Panc1 (cell line): ENCODE results near the gene PSMA6. TPM values are rescaled to one million over a fixed set of nuclear protein-coding genes. Genes with fewer than 3 reads are reported as not detected.

Source experiments
- ATAC-seq: fragments of 200-7000 bp; cut with Tn5 transposase; 2 replicates; pipeline ENCODE4 v1.9.1; 2020; ENCODE audit warnings: mild to moderate bottlenecking, moderate library complexity
- BruUV-seq: library from RNA; stranded (reverse); fragments of 400-500 nt; replicated peaks from 2 replicates; lab custom pipeline; 2021; lab: Mats Ljungman, UMichigan
- CTCF ChIA-PET: fragments of 300-600 bp; sonication (Branson Sonifier 250); formaldehyde crosslinking; loops from one replicate; lab custom pipeline; 2022; ENCODE audit warnings: antibody characterized with exemption; lab: Charles Lee
- POLR2A ChIA-PET: fragments of 300-600 bp; sonication (Branson Sonifier 250); formaldehyde crosslinking; loops from one replicate; lab custom pipeline; 2022; ENCODE audit warnings: antibody characterized with exemption; lab: Charles Lee
- DNase-seq: peaks from one replicate; pipeline ENCODE4 v3.0.0-alpha.2; 2010; ENCODE audit warnings: low read depth, low spot score
- H3K27ac ChIP-seq: 2 replicates; pipeline ENCODE4 v1.5.1; 2011; ENCODE audit warnings: mild to moderate bottlenecking, low read length, inconsistent platforms
- H3K27me3 ChIP-seq: fragments of 200-500 bp; sonication (Bioruptor generic); 2 replicates; pipeline ENCODE4 v1.6.0; 2014; ENCODE audit warnings: low read length, inconsistent platforms; ENCODE audit not compliant: control insufficient read depth, insufficient read depth
- H3K36me3 ChIP-seq: fragments of 200-500 bp; sonication (Bioruptor generic); 2 replicates; pipeline ENCODE4 v1.5.1; 2014; ENCODE audit warnings: inconsistent platforms, mild to moderate bottlenecking, low read length, moderate library complexity; ENCODE audit not compliant: control insufficient read depth, insufficient read depth
- H3K4me1 ChIP-seq: 2 replicates; pipeline ENCODE4 v1.5.1; 2011; ENCODE audit warnings: inconsistent platforms, mild to moderate bottlenecking, low read length, moderate library complexity; ENCODE audit not compliant: control insufficient read depth, insufficient read depth
- H3K4me3 ChIP-seq, 2 experiments: 2 replicates each; pipeline ENCODE4 v1.5.1; 2011 to 2012; ENCODE audit warnings: low read depth in 2 of 2, low read length in 2 of 2, mild to moderate bottlenecking in 2 of 2, inconsistent platforms in 1 of 2, moderate library complexity in 1 of 2
- H3K9me3 ChIP-seq: fragments of 200-500 bp; sonication (Bioruptor generic); 2 replicates; pipeline ENCODE4 v1.5.1; 2014; ENCODE audit warnings: low read depth, mild to moderate bottlenecking, inconsistent platforms, low read length, moderate library complexity; ENCODE audit not compliant: control insufficient read depth, insufficient read depth
- POLR2AphosphoS5 ChIP-seq: IDR thresholded peaks from 2 replicates; pipeline ENCODE4 v1.6.1; 2012; ENCODE audit warnings: mild to moderate bottlenecking, low read depth, low read length, moderate library complexity
- SIN3A ChIP-seq: IDR thresholded peaks from 2 replicates; pipeline ENCODE4 v1.6.1; 2012; ENCODE audit warnings: low read depth, mild to moderate bottlenecking, low read length, moderate library complexity, borderline replicate concordance; ENCODE audit not compliant: insufficient read depth
- TCF7L2 ChIP-seq: IDR thresholded peaks from 2 replicates; pipeline ENCODE4 v1.6.1; 2011; ENCODE audit warnings: mild to moderate bottlenecking, low read depth, low read length, inconsistent platforms
- in situ Hi-C: cut with HindIII; loops from 2 replicates; pipeline ENCODE4 v1.10.0; 2016; ENCODE audit warnings: low sequenced_read_pairs, low pct_unique_long_range_greater_than_20kb
- intact Hi-C: fragments of 100-400 bp; cut with micrococcal nuclease; formaldehyde crosslinking; loops from one replicate; pipeline ENCODE4 v1.10.0; 2022; ENCODE audit not compliant: unreplicated experiment
- total RNA-seq: library from RNA; stranded (reverse); gene quantifications from one replicate; pipeline ENCODE4 v1.2.1, GENCODE V29; 2021; ENCODE audit not compliant: unreplicated experiment
- TF ChIP-seq, protein P1 (sequence below), 2 experiments: IDR thresholded peaks; 2 replicates each; pipeline ENCODE4 v1.6.1; 2011 to 2012; ENCODE audit warnings: low read depth in 2 of 2, control low read depth in 1 of 2, low read length in 1 of 2, mild to moderate bottlenecking in 1 of 2, moderate library complexity in 1 of 2; ENCODE audit not compliant: insufficient read depth in 1 of 2
- TF ChIP-seq, protein P2 (sequence below): fragments of 450-650 bp; IDR thresholded peaks from 2 replicates; pipeline ENCODE4 v1.5.1; 2017; ENCODE audit warnings: mild to moderate bottlenecking

The PSMA6 gene
- total RNA-seq, 1 experiment from 2014 or later = 197 TPM

DNA sequence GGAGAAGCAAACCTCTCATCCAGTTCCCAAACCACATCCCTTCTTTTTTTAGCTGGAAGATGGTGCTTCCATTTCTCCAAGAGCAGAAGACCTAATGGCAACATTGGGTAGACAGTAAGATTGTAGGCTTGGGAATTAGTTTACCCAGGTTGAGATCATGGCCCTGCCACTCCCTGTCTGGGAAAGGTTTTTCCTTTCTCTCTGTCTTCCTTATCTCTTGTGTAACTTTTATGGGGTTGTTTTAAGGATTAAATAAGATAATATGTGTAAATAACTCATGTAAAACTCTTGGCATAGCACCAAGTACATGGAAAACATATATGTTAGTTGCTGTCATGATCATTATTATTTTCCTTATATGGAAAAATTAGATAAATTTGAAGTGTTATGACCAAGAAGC is 23.2 kb upstream of the PSMA6 start:
- Histone ChIP-seq H3K36me3 (no peaks in the 10 kb centered on the region; the same call in none of the 2 replicates), H3K9me3 (no peaks in the 10 kb centered on the region), H3K27me3 (no peaks in the 10 kb centered on the region), H3K27ac (no peak overlapping the region), H3K4me1 (no peaks in the 10 kb centered on the region), H3K4me3 (no peak overlapping the region)
- POLR2A ChIA-PET = no interaction called here
- TF ChIP-seq SIN3A (no peak), POLR2AphosphoS5 (no peak), TCF7L2 (no peak)
- TF ChIP-seq, protein P1, sequence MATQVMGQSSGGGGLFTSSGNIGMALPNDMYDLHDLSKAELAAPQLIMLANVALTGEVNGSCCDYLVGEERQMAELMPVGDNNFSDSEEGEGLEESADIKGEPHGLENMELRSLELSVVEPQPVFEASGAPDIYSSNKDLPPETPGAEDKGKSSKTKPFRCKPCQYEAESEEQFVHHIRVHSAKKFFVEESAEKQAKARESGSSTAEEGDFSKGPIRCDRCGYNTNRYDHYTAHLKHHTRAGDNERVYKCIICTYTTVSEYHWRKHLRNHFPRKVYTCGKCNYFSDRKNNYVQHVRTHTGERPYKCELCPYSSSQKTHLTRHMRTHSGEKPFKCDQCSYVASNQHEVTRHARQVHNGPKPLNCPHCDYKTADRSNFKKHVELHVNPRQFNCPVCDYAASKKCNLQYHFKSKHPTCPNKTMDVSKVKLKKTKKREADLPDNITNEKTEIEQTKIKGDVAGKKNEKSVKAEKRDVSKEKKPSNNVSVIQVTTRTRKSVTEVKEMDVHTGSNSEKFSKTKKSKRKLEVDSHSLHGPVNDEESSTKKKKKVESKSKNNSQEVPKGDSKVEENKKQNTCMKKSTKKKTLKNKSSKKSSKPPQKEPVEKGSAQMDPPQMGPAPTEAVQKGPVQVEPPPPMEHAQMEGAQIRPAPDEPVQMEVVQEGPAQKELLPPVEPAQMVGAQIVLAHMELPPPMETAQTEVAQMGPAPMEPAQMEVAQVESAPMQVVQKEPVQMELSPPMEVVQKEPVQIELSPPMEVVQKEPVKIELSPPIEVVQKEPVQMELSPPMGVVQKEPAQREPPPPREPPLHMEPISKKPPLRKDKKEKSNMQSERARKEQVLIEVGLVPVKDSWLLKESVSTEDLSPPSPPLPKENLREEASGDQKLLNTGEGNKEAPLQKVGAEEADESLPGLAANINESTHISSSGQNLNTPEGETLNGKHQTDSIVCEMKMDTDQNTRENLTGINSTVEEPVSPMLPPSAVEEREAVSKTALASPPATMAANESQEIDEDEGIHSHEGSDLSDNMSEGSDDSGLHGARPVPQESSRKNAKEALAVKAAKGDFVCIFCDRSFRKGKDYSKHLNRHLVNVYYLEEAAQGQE (IDR thresholded peaks at IDR 0.05; ENCODE audit: insufficient read depth in 1 of 2, low read depth in 2 of 2, low read length in 1 of 2) = no peak
- TF ChIP-seq, protein P2, sequence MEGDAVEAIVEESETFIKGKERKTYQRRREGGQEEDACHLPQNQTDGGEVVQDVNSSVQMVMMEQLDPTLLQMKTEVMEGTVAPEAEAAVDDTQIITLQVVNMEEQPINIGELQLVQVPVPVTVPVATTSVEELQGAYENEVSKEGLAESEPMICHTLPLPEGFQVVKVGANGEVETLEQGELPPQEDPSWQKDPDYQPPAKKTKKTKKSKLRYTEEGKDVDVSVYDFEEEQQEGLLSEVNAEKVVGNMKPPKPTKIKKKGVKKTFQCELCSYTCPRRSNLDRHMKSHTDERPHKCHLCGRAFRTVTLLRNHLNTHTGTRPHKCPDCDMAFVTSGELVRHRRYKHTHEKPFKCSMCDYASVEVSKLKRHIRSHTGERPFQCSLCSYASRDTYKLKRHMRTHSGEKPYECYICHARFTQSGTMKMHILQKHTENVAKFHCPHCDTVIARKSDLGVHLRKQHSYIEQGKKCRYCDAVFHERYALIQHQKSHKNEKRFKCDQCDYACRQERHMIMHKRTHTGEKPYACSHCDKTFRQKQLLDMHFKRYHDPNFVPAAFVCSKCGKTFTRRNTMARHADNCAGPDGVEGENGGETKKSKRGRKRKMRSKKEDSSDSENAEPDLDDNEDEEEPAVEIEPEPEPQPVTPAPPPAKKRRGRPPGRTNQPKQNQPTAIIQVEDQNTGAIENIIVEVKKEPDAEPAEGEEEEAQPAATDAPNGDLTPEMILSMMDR = no peak
- intact Hi-C loops (no loop called here), in situ Hi-C loops (no loop called here)
- ATAC-seq (no peak), DNase-seq (no peak)
- CTCF ChIA-PET = no interaction called here
- no TSS peak for BruUV-seq

DNA sequence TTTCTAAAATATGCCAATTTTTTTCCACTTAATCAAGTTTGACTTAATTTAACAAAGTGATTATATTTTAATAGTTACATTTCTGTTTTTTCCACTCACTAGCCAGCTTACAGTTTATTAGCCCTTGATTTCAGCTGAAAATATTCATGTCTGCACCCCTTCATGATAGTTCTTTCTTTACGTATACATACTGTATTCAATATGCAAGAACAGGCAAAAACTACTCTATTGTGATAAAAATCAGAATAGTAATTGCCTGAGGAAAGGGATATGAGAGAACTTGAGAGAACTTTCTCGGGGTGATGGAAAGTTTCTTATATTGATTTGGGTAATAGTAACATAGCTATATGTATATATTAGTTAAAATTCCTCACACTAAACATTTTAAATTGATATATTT is 17.4 kb upstream of the PSMA6 start:
- no peaks in the 10 kb centered on the region for H3K4me1 ChIP-seq
- no TSS peak for BruUV-seq
- no peaks in the 10 kb centered on the region for H3K9me3 ChIP-seq
- ChIA-PET POLR2A (no interaction called here), CTCF (no interaction called here)
- H3K27ac ChIP-seq = no peak overlapping the region
- H3K4me3 ChIP-seq = no peak overlapping the region
- TF ChIP-seq, protein P1 (IDR thresholded peaks at IDR 0.05; ENCODE audit: insufficient read depth in 1 of 2, low read depth in 2 of 2, low read length in 1 of 2) = no peak
- TF ChIP-seq, protein P2 = no peak
- TF ChIP-seq SIN3A (no peak), POLR2AphosphoS5 (no peak), TCF7L2 (no peak)
- ATAC-seq (no peak), DNase-seq (no peak)
- no peaks in the 10 kb centered on the region for H3K27me3 ChIP-seq
- intact Hi-C loops = no loop called here
- in situ Hi-C loops = no loop called here
- H3K36me3 ChIP-seq = peaks cover 6% of the 10 kb centered on the region
